GM18861 (cell line): ENCODE results near the gene SMAD6.
A peak's percentile ranks its signal among the peaks of the same experiment; 100 is the strongest.
"Not testable (repeated sequence)": the region's sequence is repeated elsewhere in the genome, so short reads cannot be mapped to it uniquely, and the experiment has no call there.

Experiments
- ATAC-seq: cut with Tn5 transposase; IDR thresholded peaks from one replicate; pipeline ENCODE4 v1.9.1; 2021; ENCODE audit not compliant: unreplicated experiment

SMAD6 gene

GRCh38 chr15:66756295-66756694, 54.3 kb downstream of the SMAD6 start:
- ATAC-seq = no peak

- no peak for ATAC-seq
Observed at GRCh38 chr15:66757030-66757429, 55.0 kb downstream of the SMAD6 start.

- ATAC-seq = no peak
Observed at GRCh38 chr15:66757521-66757920, 55.5 kb downstream of the SMAD6 start.

GRCh38 chr15:66758217-66758616, 56.2 kb downstream of the SMAD6 start:
- ATAC-seq = not testable (repeated sequence)

- no peak for ATAC-seq
Observed at GRCh38 chr15:66758844-66759243, 56.8 kb downstream of the SMAD6 start.

GRCh38 chr15:66760097-66760967, 58.3 kb downstream of the SMAD6 start:
- ATAC-seq = no peak

- no peak for ATAC-seq
Observed at GRCh38 chr15:66760968-66761725, 59.1 kb downstream of the SMAD6 start.

GRCh38 chr15:66761726-66762595, 59.9 kb downstream of the SMAD6 start:
- ATAC-seq = no peak

GRCh38 chr15:66763186-66764071, 61.4 kb downstream of the SMAD6 start:
- no peak for ATAC-seq

GRCh38 chr15:66764072-66764786, 62.2 kb downstream of the SMAD6 start:
- no peak for ATAC-seq

- peak; percentile 61 for ATAC-seq
Observed at GRCh38 chr15:66765478-66766281, 63.6 kb downstream of the SMAD6 start.

GRCh38 chr15:66766282-66767230, 64.5 kb downstream of the SMAD6 start:
- no peak for ATAC-seq

GRCh38 chr15:66767240-66767659, 65.2 kb downstream of the SMAD6 start:
- ATAC-seq = no peak

GRCh38 chr15:66768987-66769386, 67.0 kb downstream of the SMAD6 start:
- ATAC-seq = no peak

GRCh38 chr15:66770518-66771350, 68.7 kb downstream of the SMAD6 start:
- no peak for ATAC-seq

GRCh38 chr15:66771351-66771650, 69.3 kb downstream of the SMAD6 start:
- ATAC-seq = no peak

GRCh38 chr15:66772604-66773128, 70.6 kb downstream of the SMAD6 start:
- no peak for ATAC-seq
